Astrocyte of the cerebellum (primary cell): Measurements from ENCODE around the gene AKAP3.

Source experiments
- DNase-seq: peaks from one replicate; pipeline ENCODE4 v3.0.0-alpha.2; 2011; ENCODE audit warnings: low read depth
- H3K4me3 ChIP-seq: 2 replicates; pipeline ENCODE4 v1.5.1; 2011; ENCODE audit warnings: mild to moderate bottlenecking, low read depth, low read length, moderate library complexity
- in situ Hi-C: cut with HindIII; loops from 2 replicates; pipeline ENCODE4 v1.10.0; 2017; ENCODE audit warnings: low sequenced_read_pairs
- TF ChIP-seq, protein P1 (sequence below): IDR thresholded peaks from 2 replicates; pipeline ENCODE4 v1.5.1; 2012; ENCODE audit warnings: low read length, low read depth, moderate library complexity, mild to moderate bottlenecking; ENCODE audit errors: missing control alignments

The AKAP3 gene

DNA sequence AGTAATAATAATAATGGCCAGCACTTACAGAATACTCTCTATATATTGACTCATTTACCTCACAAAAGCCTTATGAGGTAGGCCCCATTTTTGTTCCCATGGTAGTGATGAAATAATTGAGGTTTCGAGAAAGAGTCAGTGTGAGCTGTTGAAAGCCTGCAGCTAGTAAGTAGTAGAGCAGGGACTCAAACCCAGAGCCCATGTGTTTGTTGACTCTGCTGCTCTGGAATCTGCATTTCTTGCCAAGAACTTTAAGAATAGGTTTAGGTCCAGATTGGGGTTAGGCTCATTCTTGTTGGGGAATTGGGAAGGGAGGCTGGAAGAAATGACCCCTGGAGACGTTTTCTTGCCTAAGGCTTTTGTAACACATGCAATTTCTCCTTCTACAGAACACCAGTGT is 58.9 kb downstream of the AKAP3 start:
- TF ChIP-seq, protein P1, sequence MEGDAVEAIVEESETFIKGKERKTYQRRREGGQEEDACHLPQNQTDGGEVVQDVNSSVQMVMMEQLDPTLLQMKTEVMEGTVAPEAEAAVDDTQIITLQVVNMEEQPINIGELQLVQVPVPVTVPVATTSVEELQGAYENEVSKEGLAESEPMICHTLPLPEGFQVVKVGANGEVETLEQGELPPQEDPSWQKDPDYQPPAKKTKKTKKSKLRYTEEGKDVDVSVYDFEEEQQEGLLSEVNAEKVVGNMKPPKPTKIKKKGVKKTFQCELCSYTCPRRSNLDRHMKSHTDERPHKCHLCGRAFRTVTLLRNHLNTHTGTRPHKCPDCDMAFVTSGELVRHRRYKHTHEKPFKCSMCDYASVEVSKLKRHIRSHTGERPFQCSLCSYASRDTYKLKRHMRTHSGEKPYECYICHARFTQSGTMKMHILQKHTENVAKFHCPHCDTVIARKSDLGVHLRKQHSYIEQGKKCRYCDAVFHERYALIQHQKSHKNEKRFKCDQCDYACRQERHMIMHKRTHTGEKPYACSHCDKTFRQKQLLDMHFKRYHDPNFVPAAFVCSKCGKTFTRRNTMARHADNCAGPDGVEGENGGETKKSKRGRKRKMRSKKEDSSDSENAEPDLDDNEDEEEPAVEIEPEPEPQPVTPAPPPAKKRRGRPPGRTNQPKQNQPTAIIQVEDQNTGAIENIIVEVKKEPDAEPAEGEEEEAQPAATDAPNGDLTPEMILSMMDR, result no peak
- DNase-seq, result no peak
- no peak overlapping the region for H3K4me3 ChIP-seq
- in situ Hi-C loops, result no loop called here

DNA sequence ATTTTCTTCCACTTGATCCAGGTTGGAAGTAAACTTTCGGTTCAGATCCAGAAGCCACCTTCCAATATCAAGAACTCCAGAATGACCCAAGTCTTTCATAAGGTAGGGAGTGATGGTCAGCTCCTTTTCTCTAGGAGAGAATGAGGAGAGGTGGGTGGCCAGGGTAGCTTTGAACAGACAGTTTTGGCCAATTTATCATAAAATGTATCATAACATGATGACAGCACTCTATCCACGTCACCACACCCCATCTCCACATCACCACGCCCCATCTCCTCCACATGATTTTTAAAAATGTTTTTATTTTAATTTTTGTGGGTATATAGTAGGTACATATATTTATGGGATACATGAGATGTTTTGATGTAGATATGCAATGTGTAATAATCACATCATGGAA is 59.9 kb downstream of the AKAP3 start:
- in situ Hi-C loops, result no loop called here
- H3K4me3 ChIP-seq, result no peak overlapping the region
- TF ChIP-seq, protein P1, result no peak
- DNase-seq, result no peak

DNA sequence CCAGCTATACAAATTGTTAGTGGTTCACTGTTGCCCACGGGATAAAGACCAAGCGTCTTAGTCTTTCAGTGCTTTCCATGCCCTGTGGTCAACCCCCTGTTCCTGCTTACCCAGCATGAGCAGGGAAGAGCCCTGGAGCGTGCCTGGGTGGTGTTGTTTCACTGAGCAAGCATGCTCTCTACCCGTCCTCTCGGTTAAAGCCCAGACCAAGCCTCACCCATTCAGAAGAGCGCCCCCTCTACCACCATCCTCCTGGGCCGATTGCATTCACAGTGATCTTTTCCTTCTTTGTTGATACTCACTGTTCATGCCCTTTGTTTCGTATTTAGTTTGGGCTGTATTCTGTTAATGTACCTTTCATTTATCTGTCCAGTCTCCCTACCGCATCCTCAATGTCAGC is 61.7 kb downstream of the AKAP3 start:
- H3K4me3 ChIP-seq, result no peak overlapping the region
- in situ Hi-C loops, result no loop called here
- TF ChIP-seq, protein P1, result no peak
- DNase-seq, result no peak

DNA sequence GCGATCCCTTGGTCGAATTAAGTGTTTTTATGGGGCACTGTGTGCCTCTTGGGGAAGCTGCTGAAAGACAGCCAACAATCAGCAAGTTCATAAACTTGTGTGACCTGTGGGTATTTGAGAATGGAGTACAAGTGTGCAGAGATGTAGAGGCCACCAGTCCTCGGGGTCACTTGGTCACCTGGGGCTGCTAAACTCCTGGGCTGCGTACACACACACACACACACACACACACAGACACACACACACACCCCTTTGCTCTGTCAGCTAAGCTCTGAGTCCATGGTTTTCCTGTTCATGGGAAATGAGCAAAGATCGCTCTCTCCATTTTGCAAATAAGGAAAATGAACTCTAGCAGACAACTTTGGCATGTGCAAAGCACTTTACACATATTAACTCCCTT is 62.4 kb downstream of the AKAP3 start:
- DNase-seq, result no peak
- TF ChIP-seq, protein P1, result no peak
- in situ Hi-C loops, result no loop called here
- no peak overlapping the region for H3K4me3 ChIP-seq

DNA sequence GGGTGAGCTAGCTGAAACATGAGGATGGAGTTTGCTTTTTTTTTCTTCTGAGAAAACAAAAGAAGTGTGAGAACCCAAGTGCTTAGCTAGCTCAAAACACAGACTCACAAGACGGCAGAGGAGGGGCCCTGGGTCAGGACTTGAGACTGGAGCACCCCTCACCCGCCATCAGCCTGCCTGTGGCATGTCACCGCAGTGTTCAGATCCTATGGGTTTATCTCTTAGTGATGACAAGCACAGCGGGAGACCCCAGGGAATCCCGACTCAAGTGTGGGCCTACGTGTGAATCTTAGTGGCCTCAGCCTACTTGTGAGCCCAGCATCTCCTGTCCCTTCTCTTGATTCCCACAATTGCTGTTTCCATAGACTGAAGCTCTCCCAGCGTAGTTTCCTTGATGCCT is 64.0 kb downstream of the AKAP3 start:
- DNase-seq, result no peak
- TF ChIP-seq, protein P1, result no peak
- in situ Hi-C loops, result no loop called here
- no peak overlapping the region for H3K4me3 ChIP-seq

DNA sequence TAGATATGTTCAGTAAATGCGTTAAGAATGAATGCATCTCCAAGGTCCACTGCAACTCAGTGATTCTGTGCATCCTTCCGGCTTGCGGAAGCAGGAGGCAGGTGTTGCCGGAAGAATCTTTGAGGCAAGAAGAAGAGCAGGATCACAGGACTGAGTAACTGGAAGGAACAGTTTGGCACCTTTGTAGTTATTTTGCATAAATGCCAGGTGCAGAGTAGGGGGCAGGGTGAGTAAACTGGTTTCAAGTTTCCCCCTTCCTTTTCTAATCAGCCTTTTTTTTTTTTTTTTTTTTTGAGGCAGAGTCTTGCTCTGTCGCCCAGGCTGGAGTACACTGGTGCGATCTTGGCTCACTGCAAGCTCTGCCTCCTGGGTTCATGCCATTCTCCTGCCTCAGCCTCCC is 64.6 kb downstream of the AKAP3 start:
- H3K4me3 ChIP-seq, result no peak overlapping the region
- TF ChIP-seq, protein P1, result no peak
- no peak for DNase-seq
- in situ Hi-C loops, result no loop called here

DNA sequence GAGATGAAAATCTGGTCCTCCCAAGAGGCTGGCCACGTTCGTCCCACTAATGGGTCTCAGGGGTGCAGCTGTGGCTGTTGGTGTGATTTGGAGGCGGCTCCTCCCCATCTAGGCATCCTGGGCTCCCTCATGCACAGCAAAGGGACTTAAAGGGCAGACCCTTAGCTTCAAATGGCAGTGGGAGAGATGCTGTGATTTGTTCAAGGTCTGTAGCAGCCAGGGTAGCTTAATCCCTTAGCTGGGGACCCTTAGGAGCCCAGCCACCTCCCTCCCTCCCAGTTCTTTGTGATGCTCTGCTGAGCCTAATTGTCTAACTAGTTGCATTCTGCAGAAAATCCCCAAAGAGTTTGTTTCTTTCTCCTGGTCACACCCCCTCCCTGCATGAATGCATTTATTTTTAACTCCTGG is 68.6 kb downstream of the AKAP3 start:
- in situ Hi-C loops, result no loop called here
- TF ChIP-seq, protein P1, result no peak
- DNase-seq, result no peak
- no peak overlapping the region for H3K4me3 ChIP-seq
